Stomach (tissue), 4 donors: Measurements from ENCODE around the gene INTS6L.

Experiments used
- CTCF ChIP-seq, 7 experiments: fragments of 450-650 bp in 4 of 7; fragments of 200-600 bp in 3 of 7; sonication (generic) in 3 of 7; IDR thresholded peaks; one replicate each; pipeline ENCODE4 v1.5.1; 2016 to 2019; ENCODE audit warnings: antibody characterized with exemption in 7 of 7, control low read depth in 2 of 7, mild to moderate bottlenecking in 1 of 7
- EP300 ChIP-seq: sonication (generic); formaldehyde crosslinking; IDR thresholded peaks from one replicate; pipeline ENCODE4 v1.6.1; 2017; ENCODE audit warnings: antibody characterized with exemption
- POLR2A ChIP-seq, 4 donors: fragments of 450-650 bp; IDR thresholded peaks; one replicate each; pipeline ENCODE4 v1.6.1; 2016; ENCODE audit warnings: antibody characterized with exemption in 4 of 4, control low read depth in 2 of 4, mild to moderate bottlenecking in 1 of 4, moderate library complexity in 1 of 4
- POLR2AphosphoS5 ChIP-seq, 3 donors: sonication (generic); formaldehyde crosslinking; IDR thresholded peaks; one replicate each; pipeline ENCODE4 v1.6.1; 2016; ENCODE audit warnings: antibody characterized with exemption in 3 of 3

- TF ChIP-seq EP300 = no peak
- TF ChIP-seq CTCF (IDR thresholded peaks at IDR 0.05) = no peak
- no peak for TF ChIP-seq POLR2A (IDR thresholded peaks at IDR 0.05)
- no peak for TF ChIP-seq POLR2AphosphoS5 (IDR thresholded peaks at IDR 0.05)
Observed at GRCh38 chrX:135498236-135498635, 22.2 kb upstream of the INTS6L start.
